KOPT-K1 (cell line): ENCODE measurements around the gene GPC5.
"Not testable (repeated sequence)": the region's sequence is repeated elsewhere in the genome, so short reads cannot be mapped to it uniquely, and the experiment has no call there.

Experiments used
- H3K27ac ChIP-seq: fragments of 200-600 bp; sonication (generic); 2 replicates; pipeline ENCODE4 v1.5.1; 2016; ENCODE audit warnings: antibody characterized with exemption, mild to moderate bottlenecking, low read depth, low read length; ENCODE audit not compliant: poor library complexity, severe bottlenecking
- H3K36me3 ChIP-seq: fragments of 200-600 bp; sonication (generic); 2 replicates; pipeline ENCODE4 v1.5.1; 2017; ENCODE audit warnings: antibody characterized with exemption, mild to moderate bottlenecking, low read length, moderate library complexity; ENCODE audit not compliant: insufficient read depth
- H3K9me3 ChIP-seq: fragments of 200-600 bp; sonication (generic); 2 replicates; pipeline ENCODE4 v1.5.1; 2017; ENCODE audit warnings: antibody characterized with exemption, low read length, mild to moderate bottlenecking; ENCODE audit not compliant: insufficient read depth, poor library complexity, severe bottlenecking

The GPC5 gene

GRCh38 chr13:91399189-91400062 lies 1.0 kb downstream of the GPC5 start:
- Histone ChIP-seq H3K27ac (no peak overlapping the region), H3K36me3 (no peaks in the 10 kb centered on the region), H3K9me3 (no peaks in the 10 kb centered on the region)

- H3K27ac ChIP-seq: no peak overlapping the region
- no peaks in the 10 kb centered on the region for H3K36me3 ChIP-seq
- no peaks in the 10 kb centered on the region for H3K9me3 ChIP-seq
Measured at GRCh38 chr13:91400063-91400399, 1.6 kb downstream of the GPC5 start.

GRCh38 chr13:91400671-91401070 lies 2.2 kb downstream of the GPC5 start:
- no peaks in the 10 kb centered on the region for H3K36me3 ChIP-seq
- no peak overlapping the region for H3K27ac ChIP-seq
- H3K9me3 ChIP-seq: no peaks in the 10 kb centered on the region

GRCh38 chr13:91401920-91402319 lies 3.5 kb downstream of the GPC5 start:
- Histone ChIP-seq H3K9me3 (no peaks in the 10 kb centered on the region), H3K27ac (no peak overlapping the region)

GRCh38 chr13:91405240-91405639 lies 6.8 kb downstream of the GPC5 start:
- Histone ChIP-seq H3K27ac (no peak overlapping the region), H3K9me3 (no peaks in the 10 kb centered on the region), H3K36me3 (no peaks in the 10 kb centered on the region)

More at GRCh38 chr13:91401920-91402319, 3.5 kb downstream of the GPC5 start:
- no peaks in the 10 kb centered on the region for H3K36me3 ChIP-seq

GRCh38 chr13:91406619-91407018 lies 8.2 kb downstream of the GPC5 start:
- H3K9me3 ChIP-seq: no peaks in the 10 kb centered on the region
- H3K36me3 ChIP-seq: no peaks in the 10 kb centered on the region
- no peak overlapping the region for H3K27ac ChIP-seq

GRCh38 chr13:91408971-91409370 lies 10.6 kb downstream of the GPC5 start:
- Histone ChIP-seq H3K9me3 (no peaks in the 10 kb centered on the region), H3K36me3 (no peaks in the 10 kb centered on the region), H3K27ac (no peak overlapping the region)

- not testable (repeated sequence) for H3K27ac ChIP-seq, H3K36me3 ChIP-seq, H3K9me3 ChIP-seq
Measured at GRCh38 chr13:91416579-91416978, 18.2 kb downstream of the GPC5 start.

- no peak overlapping the region for H3K27ac ChIP-seq
- H3K36me3 ChIP-seq: no peaks in the 10 kb centered on the region
- no peaks in the 10 kb centered on the region for H3K9me3 ChIP-seq
Measured at GRCh38 chr13:91417660-91418325, 19.4 kb downstream of the GPC5 start.

- Histone ChIP-seq H3K36me3 (no peaks in the 10 kb centered on the region), H3K9me3 (peaks cover 21% of the 10 kb centered on the region), H3K27ac (no peak overlapping the region)
Measured at GRCh38 chr13:91426913-91427312, 28.5 kb downstream of the GPC5 start.

GRCh38 chr13:91438674-91439073 lies 40.3 kb downstream of the GPC5 start:
- H3K27ac ChIP-seq, H3K9me3 ChIP-seq, H3K36me3 ChIP-seq: not testable (repeated sequence)

- H3K27ac ChIP-seq: no peak overlapping the region
- no peaks in the 10 kb centered on the region for H3K36me3 ChIP-seq
- no peaks in the 10 kb centered on the region for H3K9me3 ChIP-seq
Measured at GRCh38 chr13:91450913-91451312, 52.5 kb downstream of the GPC5 start.

- Histone ChIP-seq H3K36me3 (no peaks in the 10 kb centered on the region), H3K27ac (no peak overlapping the region), H3K9me3 (no peaks in the 10 kb centered on the region)
Measured at GRCh38 chr13:91454666-91455065, 56.2 kb downstream of the GPC5 start.

GRCh38 chr13:91456837-91457236 lies 58.4 kb downstream of the GPC5 start:
- Histone ChIP-seq H3K9me3 (no peaks in the 10 kb centered on the region), H3K36me3 (no peaks in the 10 kb centered on the region), H3K27ac (no peak overlapping the region)

- Histone ChIP-seq H3K27ac (no peak overlapping the region), H3K9me3 (no peaks in the 10 kb centered on the region), H3K36me3 (no peaks in the 10 kb centered on the region)
Measured at GRCh38 chr13:91459485-91459884, 61.1 kb downstream of the GPC5 start.

- Histone ChIP-seq H3K27ac (no peak overlapping the region), H3K36me3 (no peaks in the 10 kb centered on the region), H3K9me3 (no peaks in the 10 kb centered on the region)
Measured at GRCh38 chr13:91464336-91464735, 65.9 kb downstream of the GPC5 start.
